ENCODE results near the gene IFT80.
"Not testable (repeated sequence)": the region's sequence is repeated elsewhere in the genome, so short reads cannot be mapped to it uniquely, and the experiment has no call there.

The IFT80 gene

GRCh38 chr3:160253298-160253697 lies 145.7 kb downstream of the IFT80 start:
- no peak for DNase-seq

DNA sequence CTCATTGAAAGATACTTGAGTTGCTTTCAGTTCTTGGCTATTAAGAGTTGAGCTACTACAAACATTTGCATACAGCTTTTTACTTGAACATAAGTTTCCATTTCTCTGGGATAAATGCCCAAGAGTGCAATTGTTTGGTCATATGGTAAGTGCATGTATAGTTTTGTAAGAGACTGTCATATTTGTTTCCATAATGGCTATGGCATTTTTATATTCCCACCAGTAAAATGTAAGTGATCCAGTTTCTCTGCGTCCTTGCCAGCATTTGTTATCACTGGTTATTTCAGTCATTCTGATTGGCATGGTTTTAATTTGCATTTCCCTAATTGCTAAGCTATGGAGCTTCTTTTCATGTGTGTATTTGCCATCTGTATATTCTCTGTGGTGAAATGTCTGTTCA lies 151.3 kb downstream of the IFT80 start:
- DNase-seq, result no peak

GRCh38 chr3:160245261-160245800 lies 153.7 kb downstream of the IFT80 start:
- no peak for DNase-seq

DNA sequence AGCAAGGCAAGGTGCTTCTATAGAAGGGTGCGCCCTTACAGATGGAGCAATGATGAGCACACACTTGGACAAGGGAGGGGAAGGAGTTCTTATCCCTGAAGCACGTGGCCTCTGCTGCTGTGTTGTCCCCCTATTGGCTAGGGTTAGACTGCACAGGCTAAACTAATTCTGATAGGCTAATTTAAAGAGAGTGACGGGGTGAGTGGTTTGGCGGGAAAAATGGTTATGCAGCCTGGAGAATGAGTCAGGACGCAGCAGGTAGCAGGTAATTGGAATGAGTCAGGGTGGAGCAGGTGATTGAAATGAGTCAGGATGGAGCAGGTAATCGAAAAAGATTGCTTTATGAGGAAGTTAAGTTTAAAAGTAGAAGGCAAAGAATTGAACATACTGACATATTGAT lies 158.3 kb downstream of the IFT80 start:
- DNase-seq, result not testable (repeated sequence)

DNA sequence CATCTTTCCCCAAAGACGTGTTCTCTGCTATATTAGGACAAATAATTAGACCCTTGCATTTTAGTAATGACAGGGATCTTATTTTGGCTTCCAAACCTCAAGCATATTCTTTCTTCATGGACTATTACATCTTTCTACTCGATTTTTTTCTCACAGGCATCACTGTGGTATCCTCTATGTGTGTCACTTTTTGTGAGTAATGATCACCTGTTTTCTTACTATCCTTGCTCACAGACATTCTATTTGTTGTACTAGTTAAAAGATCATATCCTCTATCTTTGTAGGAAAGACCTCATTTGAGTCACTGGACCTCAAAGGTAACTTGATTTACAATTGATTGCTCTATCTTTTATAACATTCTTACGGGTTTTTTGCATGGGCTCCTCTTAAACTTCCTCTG lies 167.0 kb downstream of the IFT80 start:
- no peak for DNase-seq

GRCh38 chr3:160227419-160227818 lies 171.6 kb downstream of the IFT80 start:
- DNase-seq, result no peak

- no peak for DNase-seq
These were observed 172.8 kb downstream of the IFT80 start for GRCh38 chr3:160226026-160226907.

DNA sequence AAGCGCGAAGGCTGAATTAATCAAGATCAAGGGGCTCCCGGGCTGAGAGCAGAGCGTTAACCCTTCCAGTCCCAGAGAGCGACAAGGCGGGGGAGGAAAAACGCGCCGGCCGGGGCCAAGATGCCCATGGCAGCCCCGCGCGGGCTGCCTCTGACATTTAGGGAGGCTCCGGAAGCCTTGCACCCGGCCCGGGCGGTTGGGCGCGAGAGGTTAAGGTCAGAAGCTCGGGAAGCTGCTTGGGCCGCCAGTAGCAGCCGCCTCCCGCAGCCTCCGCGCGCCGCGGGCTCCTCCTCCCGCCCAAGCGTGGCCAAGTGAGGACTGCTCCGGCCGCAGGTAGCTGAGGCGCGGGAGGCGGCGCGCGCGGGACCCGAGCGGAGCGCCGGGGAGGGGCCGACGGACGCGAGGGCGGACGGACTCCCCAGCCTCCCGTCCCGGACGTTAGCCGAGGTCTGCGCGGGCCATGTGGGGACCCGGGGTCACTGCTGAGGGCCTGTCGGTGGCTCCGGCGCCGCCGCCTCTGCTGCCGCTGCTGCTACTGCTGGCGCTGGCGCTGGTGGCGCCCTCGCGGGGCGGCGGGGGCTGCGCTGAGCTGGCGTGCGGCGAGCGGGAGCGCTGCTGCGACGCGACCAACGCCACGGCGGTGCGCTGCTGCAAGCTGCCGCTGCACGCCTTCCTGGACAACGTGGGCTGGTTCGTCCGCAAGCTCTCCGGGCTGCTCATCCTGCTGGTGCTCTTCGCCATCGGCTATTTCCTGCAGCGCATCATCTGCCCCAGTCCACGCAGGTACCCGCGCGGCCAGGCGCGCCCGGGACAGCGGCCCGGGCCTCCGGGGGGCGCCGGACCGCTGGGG lies 173.6 kb downstream of the IFT80 start, which contains the start of gene C3orf80:
TSS of gene C3orf80 (plus strand) at position 247 of the 850 bp plus-strand sequence. CDS start at position 461, 214 bp downstream.
- peak; percentile 55 for DNase-seq

- DNase-seq, result no peak
These were observed 174.2 kb downstream of the IFT80 start for GRCh38 chr3:160224811-160225175.

- DNase-seq, result no peak
These were observed 174.8 kb downstream of the IFT80 start for GRCh38 chr3:160224256-160224655.

- DNase-seq, result no peak
These were observed 178.0 kb downstream of the IFT80 start for GRCh38 chr3:160221019-160221418.

DNA sequence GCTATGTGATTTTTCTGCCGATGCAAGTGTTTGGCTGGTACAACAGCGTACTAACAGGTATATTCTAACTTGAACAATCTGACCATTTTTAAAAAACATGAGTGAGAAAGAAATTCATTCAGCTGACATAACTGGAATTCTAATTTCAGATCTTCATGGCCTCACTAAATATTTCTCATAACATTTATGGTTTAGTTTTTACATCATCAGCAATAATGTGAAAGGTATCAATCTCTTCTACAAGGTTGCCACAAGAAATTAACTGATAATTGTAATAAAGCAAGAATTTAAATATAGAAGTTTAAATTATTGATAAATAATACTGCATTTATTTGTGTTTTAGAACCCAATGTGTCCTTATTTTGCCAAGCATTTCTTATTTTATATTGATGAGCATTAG lies 179.0 kb downstream of the IFT80 start:
- no peak for DNase-seq

- DNase-seq, result no peak
These were observed 180.9 kb downstream of the IFT80 start for GRCh38 chr3:160218136-160218535.

GRCh38 chr3:160217675-160218074 lies 181.3 kb downstream of the IFT80 start:
- DNase-seq, result no peak

DNA sequence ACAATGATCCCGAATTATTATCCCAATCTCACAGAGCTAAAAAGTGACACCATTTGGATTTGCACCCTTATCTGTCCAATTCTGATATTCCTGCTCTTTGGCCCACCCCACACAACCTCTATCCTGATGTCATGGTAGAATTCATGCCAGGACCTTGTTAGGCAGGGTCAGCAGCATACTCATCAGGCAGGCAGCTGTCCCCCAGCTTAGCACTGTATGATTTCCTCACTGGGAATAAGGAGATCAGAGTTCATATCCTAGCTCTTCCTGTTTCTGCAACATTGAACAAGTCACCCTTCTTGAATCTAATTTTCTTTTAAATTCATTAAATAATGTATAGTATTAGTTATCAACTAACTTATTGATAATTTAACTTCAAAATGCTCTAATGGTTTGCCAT lies 185.8 kb downstream of the IFT80 start:
- no peak for DNase-seq

DNA sequence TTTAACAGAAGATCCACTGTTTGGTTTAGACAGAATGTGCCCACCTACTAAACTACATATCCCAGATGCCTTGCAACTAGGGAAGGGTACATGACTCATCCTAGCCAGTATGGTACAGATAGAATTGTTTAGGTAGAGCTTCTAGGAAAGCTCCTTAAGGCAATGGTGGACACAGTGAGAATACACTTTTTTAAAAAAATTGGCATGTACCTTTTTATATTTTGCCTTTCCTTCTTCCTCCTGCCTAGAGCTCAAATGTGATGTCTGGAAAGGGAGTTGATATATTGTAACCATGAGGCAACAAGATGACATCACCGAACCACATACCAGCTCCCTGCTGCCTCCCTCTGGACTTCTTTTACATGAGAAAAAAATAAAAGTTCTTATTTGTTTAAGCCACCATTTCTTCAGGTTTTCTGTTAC lies 188.2 kb downstream of the IFT80 start:
- no peak for DNase-seq

GRCh38 chr3:160210341-160210740 lies 188.7 kb downstream of the IFT80 start:
- DNase-seq, result no peak

Measured in 8988T (cell line).